CD4-positive, alpha-beta T cell treated with Interleukin-6 for 4 hours (primary cell): ENCODE data around the gene POMT1.

Experiments used
- DNase-seq: peaks from one replicate; pipeline ENCODE4 v3.0.0-alpha.2; 2020; ENCODE audit warnings: mixed read lengths

The POMT1 gene

DNA sequence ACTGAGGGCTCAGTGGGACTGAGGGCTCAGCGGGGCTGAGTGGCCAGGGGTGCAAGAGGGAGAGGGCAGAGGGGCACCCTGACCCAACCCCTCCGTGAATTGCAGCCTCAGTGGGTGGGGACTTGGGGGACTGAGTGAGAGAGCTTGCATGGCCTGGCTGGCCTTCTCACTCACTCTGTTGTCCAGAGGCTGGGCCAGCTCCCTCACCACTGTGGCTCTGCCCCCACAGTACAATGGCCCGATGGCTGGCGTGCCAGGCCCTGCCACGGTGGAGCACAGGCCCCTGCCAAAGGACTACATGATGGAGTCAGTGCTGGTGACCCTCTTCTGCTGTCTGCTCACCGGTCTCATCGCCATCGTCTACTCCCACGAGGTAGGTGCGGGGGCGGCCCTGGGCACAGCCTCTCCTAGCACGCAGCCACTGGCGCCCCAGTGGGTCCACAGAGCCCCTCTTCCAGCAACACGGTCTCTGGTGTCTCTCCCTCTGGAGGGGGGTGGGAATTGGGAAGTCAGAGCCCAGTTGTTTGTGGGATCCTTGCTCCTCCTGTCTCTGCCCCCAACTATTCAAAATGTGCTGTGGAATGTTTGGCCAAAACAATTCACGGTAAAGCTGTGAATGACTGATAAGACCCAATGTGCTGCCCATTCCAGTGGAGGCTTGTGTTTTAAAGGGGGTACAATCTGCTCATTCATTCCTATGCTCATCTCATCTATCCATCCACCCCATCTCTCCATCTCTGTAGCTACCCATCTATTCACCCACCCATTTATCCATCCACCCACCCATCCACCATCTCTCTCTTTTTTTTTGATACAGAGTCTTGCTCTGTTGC lies 53.3 kb downstream of the POMT1 start:
- no peak for DNase-seq

DNA sequence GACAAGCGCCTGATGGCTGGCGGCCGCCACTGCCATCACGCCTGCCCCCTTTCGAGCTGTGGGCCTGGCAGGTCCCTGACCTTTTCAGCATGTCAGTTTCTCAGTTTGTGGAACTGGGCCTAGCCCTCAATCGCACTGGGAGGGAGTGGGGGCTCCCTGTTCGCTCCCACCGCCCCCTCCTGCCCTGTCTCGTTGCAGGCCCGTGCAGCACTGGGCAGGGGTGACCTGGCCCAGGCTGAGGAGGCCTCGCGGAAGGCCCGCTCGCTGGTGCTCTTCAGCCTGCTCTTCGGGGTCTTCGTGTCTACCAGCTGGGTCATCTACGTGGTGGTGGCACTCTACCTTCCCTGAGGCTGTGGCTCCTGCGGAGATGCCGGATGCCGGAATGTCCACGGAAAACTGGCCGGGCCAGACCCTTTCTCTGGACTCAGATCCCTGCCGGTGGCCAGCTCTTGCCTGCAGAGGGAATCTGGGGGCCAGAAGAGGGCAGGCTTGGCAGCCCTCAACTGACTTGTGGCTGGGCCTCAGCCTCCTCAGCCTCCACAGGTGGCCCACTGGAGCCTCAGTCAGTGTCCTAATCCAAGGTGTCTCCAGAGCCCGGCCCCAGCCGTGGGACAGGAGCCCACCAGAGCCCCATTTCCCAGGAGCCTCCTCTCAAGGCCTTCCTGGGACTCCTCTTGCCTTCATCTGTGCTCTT lies 55.3 kb downstream of the POMT1 start:
- DNase-seq, result no peak

DNA sequence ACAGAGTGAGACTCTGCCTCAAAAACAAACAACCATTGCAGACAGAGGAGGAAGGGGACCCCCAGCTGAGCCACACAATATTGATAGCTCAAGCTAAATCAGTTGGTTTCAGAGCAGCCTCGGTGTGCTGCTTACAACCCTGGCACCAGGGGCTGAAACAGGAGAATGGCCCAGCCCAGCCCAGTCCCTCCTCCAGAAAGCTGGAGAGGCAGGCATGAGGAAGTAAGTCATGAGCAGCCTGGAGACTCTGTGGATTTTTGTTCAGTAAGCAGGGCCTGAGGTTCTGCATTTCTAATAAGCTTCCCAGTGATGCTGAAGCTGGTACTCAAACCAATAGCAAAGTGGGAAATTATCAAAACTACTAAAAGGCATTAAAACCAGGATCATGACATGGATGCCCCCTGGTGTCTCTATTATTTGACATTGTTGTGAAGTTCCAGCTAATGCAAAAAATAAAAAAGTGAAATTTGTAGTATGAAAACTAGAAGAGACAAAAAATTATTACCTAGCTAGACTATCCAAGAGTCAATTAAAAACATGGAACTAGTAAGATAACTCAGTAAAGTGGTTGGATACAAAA lies 56.8 kb downstream of the POMT1 start:
- no peak for DNase-seq

DNA sequence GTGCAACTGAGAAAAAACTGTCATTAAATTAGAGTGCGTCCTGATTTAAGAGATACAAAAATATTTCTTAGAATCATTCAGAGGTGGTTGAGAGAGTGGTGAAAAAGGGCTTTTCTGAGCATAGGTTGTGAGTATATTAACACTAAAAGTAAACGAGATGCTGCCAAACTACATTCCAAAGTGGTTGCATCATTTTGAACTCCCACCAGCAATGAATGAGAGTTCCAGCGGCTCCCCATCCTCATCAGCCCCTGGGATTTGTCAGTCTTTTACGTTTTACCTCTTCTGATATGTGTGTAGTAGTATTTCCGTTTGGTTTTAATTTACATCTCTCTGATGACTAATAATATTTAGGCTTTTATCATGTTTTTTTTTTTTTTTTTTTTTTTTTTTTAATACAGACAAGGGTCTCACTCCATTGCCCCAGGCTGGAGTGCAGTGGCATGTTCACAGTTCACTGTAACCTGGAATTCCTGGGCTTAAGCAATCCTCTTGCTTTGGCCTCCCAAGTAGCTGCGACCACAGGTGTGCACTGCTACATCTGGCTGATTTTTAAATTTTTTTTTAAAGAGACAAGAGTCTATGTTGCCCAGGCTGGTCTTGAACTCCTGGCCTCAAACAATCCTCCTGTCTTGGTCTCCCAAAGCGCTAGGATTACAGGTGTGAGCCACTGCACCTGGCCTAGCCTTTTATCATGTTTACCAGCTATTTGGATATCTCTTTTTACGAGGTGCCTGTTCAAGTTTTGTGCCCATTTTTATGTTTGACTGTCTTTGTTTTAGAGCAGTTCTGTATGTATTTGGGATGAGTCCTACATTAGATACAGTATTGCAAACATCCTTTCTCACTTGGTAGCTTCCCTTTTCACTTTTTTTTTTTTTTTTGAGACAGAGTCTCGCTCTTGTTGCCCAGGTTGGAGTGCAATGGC lies 59.6 kb downstream of the POMT1 start:
- DNase-seq, result no peak

DNA sequence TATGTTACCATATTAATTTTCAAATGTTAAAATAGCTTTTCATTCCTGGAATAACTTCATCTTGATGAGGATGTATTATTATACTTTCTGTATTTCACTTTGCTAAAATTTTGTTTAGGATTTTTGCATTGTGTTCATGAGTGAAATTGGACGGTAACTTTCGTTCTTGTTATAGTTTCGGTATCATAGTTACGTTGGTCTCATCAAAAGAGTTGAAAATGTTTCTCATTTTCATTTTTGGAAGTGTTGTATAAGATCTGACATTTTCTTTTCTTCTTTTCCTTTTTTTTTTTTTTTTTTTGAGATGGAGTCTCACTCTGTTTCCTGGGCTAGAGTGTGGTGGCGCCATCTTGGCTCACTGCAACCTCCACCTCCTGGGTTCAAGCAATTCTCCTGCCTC lies 62.7 kb downstream of the POMT1 start:
- DNase-seq, result no peak

DNA sequence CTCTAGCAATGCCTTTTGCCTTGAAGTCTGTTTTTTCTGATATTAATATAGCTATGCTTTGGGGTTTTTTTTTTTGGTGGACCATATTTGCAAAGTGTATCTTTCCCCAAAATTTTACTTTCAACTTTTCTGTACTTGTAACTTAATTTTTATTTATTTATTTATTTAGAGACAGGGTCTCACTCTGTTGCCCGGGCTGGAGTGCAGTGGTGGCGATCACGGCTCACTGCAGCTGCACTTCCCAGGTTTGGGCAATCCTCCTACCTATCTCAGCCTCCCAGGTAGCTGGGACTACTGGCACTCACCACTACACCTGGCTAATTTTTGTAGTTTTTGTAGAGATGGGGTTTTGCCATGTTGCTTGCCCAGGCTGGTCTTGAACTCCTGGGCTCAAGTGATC lies 63.4 kb downstream of the POMT1 start:
- DNase-seq, result no peak

DNA sequence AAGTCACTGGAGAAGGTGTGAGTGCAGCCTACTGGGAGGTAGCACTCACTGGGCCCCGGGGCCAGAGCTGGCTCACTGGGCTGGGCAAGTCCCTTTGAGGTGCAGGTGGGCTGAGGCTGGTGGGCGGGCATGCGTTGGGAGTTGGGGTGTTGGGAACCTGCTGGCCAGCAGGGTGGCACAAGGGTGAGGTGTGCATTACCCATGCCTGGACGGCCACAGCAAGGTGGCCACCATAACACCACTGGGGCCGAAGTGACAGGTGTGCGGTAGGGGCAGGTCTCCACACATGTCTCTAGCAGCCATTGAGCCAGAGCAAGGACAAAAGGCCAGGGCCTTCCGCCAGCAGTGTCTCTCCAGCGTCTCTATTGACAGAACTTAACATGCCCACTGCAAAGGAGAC lies 65.2 kb downstream of the POMT1 start:
- no peak for DNase-seq
